Heart right ventricle (tissue), 16 donors: Measurements from ENCODE around the gene TDRD10. TPM values are rescaled to one million over a fixed set of nuclear protein-coding genes. Genes with fewer than 3 reads are reported as not detected.

Source experiments
- ATAC-seq, 8 donors: fragments of 200-7000 bp; cut with Tn5 transposase; one replicate each; pipeline ENCODE4 v1.9.1; 2020; ENCODE audit warnings: mild to moderate bottlenecking in 8 of 8, moderate library complexity in 8 of 8, moderate number of reproducible peaks in 1 of 8
- DNase-seq, 2 donors: peaks; one replicate each; pipeline ENCODE4 v3.0.0-alpha.2; 2020
- H3K27ac ChIP-seq, 10 donors: fragments of 200-600 bp; sonication (generic) in 2 of 10; one replicate each; pipeline versions ENCODE4 v1.5.0 to v1.8.0; 2020 to 2022; ENCODE audit warnings: mild to moderate bottlenecking in 3 of 10
- H3K27me3 ChIP-seq, 7 donors: fragments of 200-600 bp; one replicate each; pipeline ENCODE4 v1.8.0; 2021 to 2022; ENCODE audit warnings: mild to moderate bottlenecking in 2 of 7
- H3K36me3 ChIP-seq, 9 donors: fragments of 200-600 bp; sonication (generic) in 1 of 9; one replicate each; pipeline versions ENCODE4 v1.5.0 to v1.8.0; 2020 to 2022; ENCODE audit warnings: mild to moderate bottlenecking in 2 of 9
- H3K4me1 ChIP-seq, 9 donors: fragments of 200-600 bp; sonication (generic) in 1 of 9; one replicate each; pipeline versions ENCODE4 v1.5.0 to v1.8.0; 2020 to 2022; ENCODE audit warnings: mild to moderate bottlenecking in 4 of 9
- H3K4me3 ChIP-seq, 10 donors: fragments of 200-600 bp; sonication (generic) in 2 of 10; one replicate each; pipeline versions ENCODE4 v1.5.0 to v1.8.0; 2020 to 2022; ENCODE audit warnings: mild to moderate bottlenecking in 7 of 10, moderate library complexity in 2 of 10
- H3K9me3 ChIP-seq, 11 donors: fragments of 200-600 bp in 10 of 11; sonication (generic) in 2 of 11; one replicate each; pipeline versions ENCODE4 v1.5.0 to v1.8.0; 2013 to 2022; ENCODE audit warnings: mild to moderate bottlenecking in 2 of 11, control low read depth in 1 of 11, moderate library complexity in 1 of 11
- CTCF ChIP-seq, 9 donors: fragments of 200-600 bp; sonication (generic) in 2 of 9; IDR thresholded peaks; one replicate each; pipeline versions ENCODE4 v1.5.0 to v1.8.0; 2021 to 2022; ENCODE audit warnings: antibody characterized with exemption in 9 of 9, mild to moderate bottlenecking in 5 of 9, moderate library complexity in 1 of 9
- WGBS, 2 donors: extraction: QIAGEN DNeasy Blood & Tissue Kit; methylation state at CpG; one replicate each; pipeline ENCODE4 v1.1.7; 2013; ENCODE audit warnings: inconsistent platforms in 1 of 2; 5-methylcytosine and 5-hydroxymethylcytosine counted together
- intact Hi-C, 10 donors: fragments of 100-400 bp; cut with DNase I; formaldehyde crosslinking; loops; one replicate each; pipeline versions ENCODE4 v1.11.1 to v1.14.2; 2022
- polyA plus RNA-seq, 2 donors: library from polyadenylated mRNA; stranded (reverse); fragments of 200-250 nt; gene quantifications; one replicate each; pipeline ENCODE4 v1.2.3, GENCODE V29; 2013
- total RNA-seq, 10 donors: library from RNA; stranded (reverse); fragmentation: NEBNext Ultra II Directional in 3 of 10; extraction: Animal tissue kit (Norgen Biotek cat#: 25700) in 3 of 10; gene quantifications; one replicate each; pipeline versions ENCODE4 v1.2.1 to v1.2.4, GENCODE V29; 2021 to 2023
- donor health status: Arrhythmogenic right ventricular cardiomyopathy.
- donor health status: ischemic (EF 13 %, LVEDD 7.1; RV severe dilation, severe dysfunction).
- donor health status: healthy with polysubstance abuse.
- donor health status: DM: no; HTN: yes; CAD: no.
- donor health status: DM: no; HTN: no; CAD: no.
- donor health status: ischemic (EF 25% LVEDD 6.9; RV normal size, moderate dysfunction).
- donor health status: ischemic (EF 25% LVEDD 5.7; RV mildly dilated, moderate dysfunction).
- donor health status: healthy.
- donor health status: DM: yes; HTN: yes; CAD: no.
- donor health status: Ischemic cardiomyopathy.
- donor health status: ischemic (EF 35%, LVEDD 5.7; RV mildly dilated, moderate dysfunction).
- donor health status: nonischemic (EF 11% LVEDD 7.7; RV severe dilation, severe dysfunction).
- donor health status: DM: yes; HTN: yes; CAD: no.
- donor health status: PGD.
- donor health status: ischemic (EF 29% LVEDD 5.4; RV normal size, mild dysfunction).
- donor health status: nonischemic (EF 23%, LVEDD 6.1; RV moderate dilation, normal function).

TDRD10 gene
- total and polyA plus RNA-seq, 12 donors: 1.1 to 13.3 (median 2.0) TPM

DNA sequence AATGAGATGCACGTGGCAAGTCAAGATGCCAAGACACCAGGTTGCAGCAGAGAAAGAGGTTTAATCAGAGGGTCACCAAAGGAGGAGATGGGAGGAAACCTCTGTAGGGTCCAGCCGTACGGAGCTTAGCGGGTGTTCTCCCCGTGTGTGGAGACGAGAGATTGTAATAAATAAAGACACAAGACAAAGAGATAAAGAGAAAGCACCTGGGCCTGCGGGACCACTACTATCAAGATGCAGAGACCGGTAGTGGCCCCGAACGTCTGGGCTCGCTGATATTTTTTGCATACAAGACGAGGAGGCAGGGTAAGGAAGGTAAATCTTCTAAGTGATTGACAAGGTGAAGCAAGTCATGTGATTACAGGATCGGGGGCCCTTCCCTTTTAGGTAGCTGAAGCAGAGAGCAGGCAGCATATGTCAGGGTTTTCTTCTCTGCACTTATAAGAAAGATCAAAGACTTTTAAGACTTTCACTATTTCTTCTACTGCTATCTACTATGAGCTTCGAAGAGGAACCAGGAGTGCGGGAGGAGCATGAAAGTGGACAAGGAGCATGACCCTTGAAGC is 41.2 kb upstream of the TDRD10 start:
- WGBS, 2 donors: 74 to 77% methylated on average over 15 of the region's 15 CpGs
- DNase-seq (no peak), ATAC-seq (no peak)
- TF ChIP-seq CTCF (IDR thresholded peaks at IDR 0.05): no peak
- peaks cover 0 to 50% (median 0%) of the 10 kb centered on the region in 9 donors for H3K4me1 ChIP-seq
- H3K36me3 ChIP-seq: peaks cover 0 to 60% (median 3%) of the 10 kb centered on the region in 9 donors
- H3K27me3 ChIP-seq: no peaks in the 10 kb centered on the region
- intact Hi-C loops: loop anchor here in 1 of 10 donors (10.0 kb wide), 1 partner anchor 56 kb away; the partner anchor contains the start of gene IL6R
- H3K4me3 ChIP-seq: no peak overlapping the region
- H3K9me3 ChIP-seq: no peaks in the 10 kb centered on the region
- H3K27ac ChIP-seq: no peak overlapping the region

GRCh38 chr1:154463512-154463990 is 38.5 kb upstream of the TDRD10 start:
- ATAC-seq: peak in 6 of 8 donors; percentile 25 to 63 (median 43)
- H3K9me3 ChIP-seq: no peaks in the 10 kb centered on the region
- peaks cover 0 to 38% (median 3%) of the 10 kb centered on the region in 9 donors for H3K36me3 ChIP-seq
- DNase-seq: no peak
- peaks cover 0 to 56% (median 4%) of the 10 kb centered on the region in 9 donors for H3K4me1 ChIP-seq
- peak overlapping the region in 3 of 10 donors; percentile 15 to 79 (median 62) for H3K27ac ChIP-seq
- no peaks in the 10 kb centered on the region for H3K27me3 ChIP-seq
- TF ChIP-seq CTCF (IDR thresholded peaks at IDR 0.05): no peak
- 64 to 66% methylated on average over 4 of the region's 4 CpGs for WGBS, 2 donors
- H3K4me3 ChIP-seq: no peak overlapping the region
- intact Hi-C loops: loop anchor here in 1 of 10 donors (10.0 kb wide), 1 partner anchor 59 kb away; the partner anchor contains the start of gene IL6R

- intact Hi-C loops: loop anchor here in 3 of 10 donors (5.0 to 10.0 kb wide), 3 partner anchors 58 to 63 kb away; partner anchors contain the start of gene IL6R (in 2 of the 3)
- 83 to 85% methylated on average over 8 of the region's 8 CpGs for WGBS, 2 donors
- Histone ChIP-seq H3K27ac (peak overlapping the region in 1 of 10 donors; percentile 79), H3K27me3 (no peaks in the 10 kb centered on the region), H3K4me1 (peaks cover 0 to 56% (median 4%) of the 10 kb centered on the region in 9 donors), H3K36me3 (peaks cover 0 to 44% (median 3%) of the 10 kb centered on the region in 9 donors), H3K4me3 (no peak overlapping the region), H3K9me3 (no peaks in the 10 kb centered on the region)
- ATAC-seq (no peak), DNase-seq (no peak)
- no peak for TF ChIP-seq CTCF (IDR thresholded peaks at IDR 0.05)
These were observed 36.3 kb upstream of the TDRD10 start for GRCh38 chr1:154465621-154466195.

DNA sequence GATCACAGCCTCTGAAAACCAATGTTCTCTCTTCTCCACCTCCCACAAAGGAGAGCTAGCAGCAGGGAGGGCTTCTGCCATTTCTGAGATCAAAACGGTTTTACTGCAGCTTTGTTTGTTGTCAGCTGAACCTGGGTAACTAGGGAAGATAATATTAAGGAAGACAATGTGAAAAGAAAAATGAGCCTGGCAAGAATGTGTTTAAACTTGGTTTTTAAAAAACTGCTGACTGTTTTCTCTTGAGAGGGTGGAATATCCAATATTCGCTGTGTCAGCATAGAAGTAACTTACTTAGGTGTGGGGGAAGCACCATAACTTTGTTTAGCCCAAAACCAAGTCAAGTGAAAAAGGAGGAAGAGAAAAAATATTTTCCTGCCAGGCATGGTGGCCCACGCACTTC is 35.8 kb upstream of the TDRD10 start:
- peaks cover 0 to 56% (median 4%) of the 10 kb centered on the region in 9 donors for H3K4me1 ChIP-seq

More for the DNA sequence above, 35.8 kb upstream of the TDRD10 start:
- Histone ChIP-seq H3K36me3 (peaks cover 0 to 39% (median 3%) of the 10 kb centered on the region in 9 donors), H3K27ac (peak overlapping the region in 1 of 10 donors; percentile 79), H3K27me3 (no peaks in the 10 kb centered on the region), H3K9me3 (no peaks in the 10 kb centered on the region), H3K4me3 (no peak overlapping the region)
- intact Hi-C loops: loop anchor here in 3 of 10 donors (5.0 to 10.0 kb wide), 3 partner anchors 59 to 64 kb away; partner anchors contain the start of gene IL6R (in 2 of the 3)
- ATAC-seq: no peak
- DNase-seq: no peak
- TF ChIP-seq CTCF (IDR thresholded peaks at IDR 0.05): no peak
- WGBS, 2 donors: 73 to 89% methylated on average over 3 of the region's 3 CpGs
